Activated T-cell treated with anti-CD3 and anti-CD28 coated beads, Interleukin-2, amount 50 U/mL, for 1 hour (primary cell): ENCODE measurements around the gene PNO1.
"Not testable (repeated sequence)": the region's sequence is repeated elsewhere in the genome, so short reads cannot be mapped to it uniquely, and the experiment has no call there.

Source experiments
- DNase-seq: peaks from one replicate; pipeline ENCODE4 v3.0.0-alpha.2; 2020

Gene PNO1

DNA sequence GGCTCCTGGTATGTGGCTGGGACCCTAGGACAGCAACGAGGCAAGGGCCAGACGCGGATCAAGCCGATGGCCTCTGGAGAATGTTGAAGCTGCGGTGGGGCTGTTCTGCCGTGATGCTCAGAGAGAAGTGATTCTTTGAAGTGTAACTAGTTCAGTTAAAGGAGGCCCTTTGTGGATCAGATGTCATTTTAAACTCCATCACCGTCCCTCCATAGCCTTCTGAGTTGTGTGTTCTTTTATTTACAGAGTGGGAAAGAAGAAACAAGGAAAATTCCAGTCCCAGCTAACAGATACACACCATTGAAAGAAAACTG lies 403 bp downstream of the PNO1 start:
- DNase-seq = no peak

DNA sequence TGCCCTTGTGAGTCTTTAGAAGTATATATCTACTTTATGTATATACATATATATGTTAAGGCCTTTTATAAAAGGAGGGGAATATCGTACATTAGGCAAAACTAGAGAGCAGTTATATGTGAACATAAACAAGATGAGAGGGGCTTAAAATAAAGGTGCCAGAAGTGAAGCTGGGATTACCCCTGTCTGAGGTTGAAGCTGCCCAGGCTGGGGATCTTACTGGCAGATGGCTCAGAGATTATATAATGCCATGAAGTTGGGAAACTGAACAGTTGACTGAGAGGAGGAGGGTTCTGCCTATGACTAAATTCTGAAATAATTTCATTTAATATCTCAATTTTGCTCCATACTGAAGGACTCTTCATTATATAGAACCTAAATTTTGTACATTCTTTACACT lies 6.0 kb downstream of the PNO1 start:
- no peak for DNase-seq

DNA sequence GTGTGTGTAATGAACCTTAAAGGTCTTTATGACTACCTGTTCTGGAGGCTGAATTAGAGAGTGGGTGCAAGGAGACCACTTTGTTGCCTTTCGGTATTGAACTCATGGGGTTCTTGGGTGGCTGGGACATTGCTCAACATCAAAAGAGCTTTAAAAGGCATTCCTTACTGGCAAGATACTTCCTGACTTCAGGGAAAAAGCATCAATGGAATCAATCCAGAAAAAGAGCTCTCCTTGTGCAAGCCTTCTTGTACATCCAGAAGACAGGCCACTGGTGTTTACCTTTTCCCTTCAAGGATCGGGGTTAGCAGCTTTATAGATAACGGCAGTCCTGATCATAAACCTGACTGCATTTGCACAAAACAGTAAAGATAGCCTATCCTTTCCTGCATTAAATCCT lies 9.5 kb downstream of the PNO1 start:
- DNase-seq = no peak

DNA sequence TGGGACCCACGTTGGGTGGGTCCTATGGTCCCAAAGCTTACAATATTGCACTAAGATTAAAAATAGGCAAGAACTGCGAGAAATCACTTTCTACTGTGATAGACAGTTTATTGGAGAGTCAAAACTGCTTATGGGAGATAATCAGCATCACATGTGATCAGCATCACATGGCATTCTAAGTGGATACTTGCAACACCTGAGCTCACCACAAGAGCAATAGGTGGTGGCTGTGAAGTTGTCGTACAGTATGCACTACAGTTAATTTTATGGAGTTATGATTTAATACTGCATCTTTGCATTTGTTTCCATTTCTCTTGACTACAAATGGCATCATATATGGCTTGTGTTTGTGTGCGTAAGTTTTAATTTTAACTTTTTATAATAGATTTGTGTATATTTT lies 11.6 kb downstream of the PNO1 start:
- no peak for DNase-seq

DNA sequence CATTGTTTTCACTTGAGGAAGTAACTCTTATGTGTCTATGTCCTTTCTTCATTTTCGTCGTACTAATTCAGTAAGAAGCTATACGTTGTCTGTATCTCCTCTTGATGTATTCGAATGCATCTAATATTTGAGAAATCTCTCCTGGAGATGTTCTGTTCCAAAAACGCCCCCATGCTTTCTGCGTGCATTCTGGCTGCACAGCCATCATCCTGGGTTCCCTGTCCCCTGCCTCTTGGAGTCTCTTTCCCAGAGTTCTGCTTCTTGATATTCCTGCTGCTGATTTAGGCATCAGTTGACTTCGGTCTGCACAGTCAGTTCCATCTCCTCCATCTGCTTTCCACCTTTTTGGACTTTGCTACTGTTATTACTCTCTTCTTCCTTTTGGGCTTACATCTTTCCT lies 13.5 kb downstream of the PNO1 start:
- DNase-seq = no peak

DNA sequence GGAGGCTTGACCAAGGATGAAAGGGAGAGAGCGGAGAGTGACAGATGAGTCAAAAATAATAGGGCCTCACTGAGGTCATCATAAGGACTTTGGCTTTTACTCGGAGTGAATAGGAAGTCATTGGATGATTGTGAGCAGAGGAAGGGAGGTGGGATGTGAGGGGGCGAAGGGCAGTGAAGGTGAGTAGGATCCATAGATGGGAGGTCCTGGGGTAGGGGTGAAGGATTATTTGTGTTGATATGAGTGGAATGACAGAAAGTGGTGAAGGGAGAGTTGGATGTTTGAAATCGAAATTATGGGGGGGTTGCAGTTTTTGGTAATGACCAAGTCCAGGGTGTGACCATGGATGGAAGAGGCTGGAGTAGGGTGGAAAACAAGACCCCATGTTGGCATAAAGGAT lies 14.0 kb downstream of the PNO1 start:
- no peak for DNase-seq

DNA sequence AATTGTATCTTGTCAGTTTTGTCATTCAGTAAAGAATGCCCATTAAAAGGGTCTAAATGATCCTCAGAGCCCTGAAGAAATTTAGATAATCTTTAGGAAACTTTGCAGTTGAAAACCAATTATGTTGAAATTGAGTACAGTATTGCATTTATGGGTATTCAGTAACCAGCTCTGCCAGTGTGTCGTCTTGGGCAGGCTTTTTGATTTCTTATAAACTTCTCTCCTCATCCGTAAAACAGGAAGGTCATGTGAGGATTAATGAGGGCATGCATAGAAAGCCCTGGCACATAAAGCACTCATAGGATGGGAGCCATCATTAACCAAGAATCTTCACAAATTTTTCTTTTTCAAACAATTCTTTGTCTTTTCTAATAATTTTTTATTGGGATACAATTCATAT lies 14.8 kb downstream of the PNO1 start:
- no peak for DNase-seq

DNA sequence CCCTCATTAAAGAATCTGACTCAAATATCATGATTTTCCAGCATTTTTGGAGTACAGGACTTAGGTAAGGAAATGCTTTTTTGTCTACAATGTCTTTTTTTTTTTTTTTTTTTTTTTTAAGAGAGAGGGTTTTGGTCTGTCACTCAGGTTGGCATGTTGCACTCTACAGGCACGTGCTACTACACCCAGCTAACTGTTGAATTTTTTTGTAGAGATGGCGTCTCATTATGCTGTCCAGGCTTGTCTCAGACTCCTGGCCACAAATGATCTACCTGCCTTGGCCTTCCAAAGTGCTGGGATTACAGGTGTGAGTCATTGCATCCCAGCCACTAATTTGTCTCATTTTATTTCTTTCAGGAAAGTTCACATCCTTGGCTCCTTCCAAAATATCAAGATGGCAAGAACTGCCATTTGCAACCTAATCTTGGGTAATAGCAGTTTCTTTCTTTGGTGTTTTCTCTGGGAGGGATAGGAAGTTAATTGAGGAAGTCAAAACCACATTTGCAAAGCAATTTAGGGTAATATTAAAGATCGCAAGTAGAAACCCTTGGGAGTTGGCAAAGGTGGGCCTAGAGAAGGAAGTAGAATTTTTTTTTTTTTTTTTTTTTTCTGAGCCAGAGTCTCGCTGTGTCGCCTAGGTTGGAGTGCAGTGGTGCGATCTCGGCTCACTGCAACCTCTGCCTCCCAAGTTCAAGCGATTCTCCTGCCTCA lies 15.5 kb downstream of the PNO1 start:
- no peak for DNase-seq

DNA sequence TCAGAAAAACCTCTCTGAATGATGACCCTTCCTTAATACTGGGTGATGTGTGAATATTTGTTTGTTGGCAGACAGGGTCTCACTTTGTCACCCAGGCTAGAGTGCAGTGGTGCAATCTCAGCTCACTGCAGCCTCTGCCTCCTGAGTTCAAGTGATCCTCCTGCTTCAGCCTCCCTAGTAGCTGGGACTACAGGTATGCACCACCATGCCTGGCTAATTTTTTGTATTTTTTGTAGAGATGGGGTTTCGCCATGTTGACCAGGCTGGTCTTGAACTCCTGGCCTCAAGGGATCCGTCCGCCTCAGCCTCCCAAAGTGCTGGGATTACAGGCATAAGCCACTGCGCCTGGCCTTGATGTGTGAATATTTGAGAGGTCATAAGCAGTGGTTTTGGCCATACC lies 17.5 kb downstream of the PNO1 start:
- DNase-seq = not testable (repeated sequence)

DNA sequence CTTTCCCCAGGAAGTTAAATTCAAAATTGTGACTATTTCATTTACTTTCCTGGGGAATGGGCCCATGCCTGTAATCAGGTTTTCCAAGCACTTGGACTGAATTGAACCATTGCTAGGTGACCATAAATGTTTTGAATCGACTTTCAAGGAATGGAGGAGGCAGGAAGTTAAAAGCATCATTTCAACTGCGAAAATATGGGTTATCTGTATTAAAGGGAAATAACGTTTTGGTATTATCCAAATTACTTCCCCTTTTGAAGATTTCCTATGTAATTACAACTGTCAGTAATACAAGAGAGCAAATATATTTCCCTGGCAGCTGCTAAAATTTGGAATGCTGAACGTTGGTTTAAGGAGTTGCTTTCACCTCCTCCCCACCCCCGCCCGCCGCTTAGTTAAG lies 19.0 kb downstream of the PNO1 start:
- no peak for DNase-seq

DNA sequence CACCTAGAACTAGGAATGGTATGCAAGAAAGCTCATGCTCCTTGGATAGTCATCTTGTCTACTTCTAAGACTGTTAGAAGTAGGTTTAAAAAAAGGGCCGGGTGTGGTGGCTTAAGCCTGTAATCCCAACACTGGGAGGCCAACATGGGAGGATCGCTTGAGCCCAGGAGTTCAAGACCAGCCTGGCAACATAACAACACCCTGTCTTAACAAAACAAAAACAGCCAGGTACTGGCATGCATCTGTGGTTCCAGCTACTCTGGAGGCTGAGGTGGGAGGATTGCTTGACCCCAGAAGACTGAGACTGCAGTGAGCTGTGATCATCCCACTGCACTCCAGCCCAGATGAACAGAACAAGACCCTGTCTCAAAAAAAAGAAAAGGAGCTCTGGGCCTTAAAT lies 19.9 kb downstream of the PNO1 start:
- no peak for DNase-seq

DNA sequence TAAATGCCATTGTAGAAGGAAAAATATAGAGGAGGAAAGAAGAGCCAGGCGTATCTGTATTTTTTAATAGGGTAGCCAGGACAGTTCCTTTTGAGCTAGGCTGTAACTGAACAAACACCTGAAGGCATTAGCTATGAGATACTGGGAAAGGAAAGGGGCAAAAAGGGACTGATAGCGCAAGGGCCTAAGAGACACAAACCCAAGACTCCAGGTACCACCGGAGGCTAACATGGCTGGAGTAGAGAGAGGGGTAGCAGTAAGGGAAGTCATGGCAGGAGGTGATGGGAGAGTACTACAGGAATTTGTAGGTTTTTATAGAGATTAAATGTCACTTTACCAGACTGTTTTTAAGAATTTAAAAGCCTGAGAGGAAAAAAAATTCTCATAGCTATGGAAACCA lies 20.7 kb downstream of the PNO1 start:
- DNase-seq = no peak

DNA sequence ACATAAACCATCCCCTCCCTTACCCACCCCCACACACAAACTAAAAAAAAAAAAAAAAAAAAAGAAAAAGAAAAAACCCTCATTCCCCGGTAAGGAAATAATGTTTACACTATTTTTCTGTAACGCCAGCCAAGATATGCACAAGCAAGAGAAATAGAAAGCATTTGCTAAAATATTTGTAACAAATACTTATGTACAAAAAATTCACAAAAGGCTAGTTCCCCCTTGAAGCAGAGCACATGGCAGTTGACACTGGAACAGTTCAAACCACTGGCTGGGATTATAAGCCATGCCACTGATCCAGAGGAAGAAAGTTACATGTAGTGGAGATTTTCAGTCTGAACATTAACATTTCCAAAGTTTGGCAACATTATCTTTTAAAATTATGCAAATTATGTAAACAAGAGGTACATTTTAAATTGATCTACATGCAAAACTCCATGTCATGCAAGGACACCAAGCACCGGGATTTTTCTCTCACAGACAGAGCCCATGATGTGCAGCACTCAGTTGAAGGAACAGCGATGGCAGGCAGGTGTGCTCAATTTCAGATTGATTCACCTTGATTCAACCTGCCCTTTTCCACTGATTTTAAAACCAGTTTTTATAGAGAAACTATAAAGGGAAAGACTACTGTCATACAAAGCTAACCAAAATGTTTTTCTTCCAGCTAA lies 21.4 kb downstream of the PNO1 start:
- no peak for DNase-seq

DNA sequence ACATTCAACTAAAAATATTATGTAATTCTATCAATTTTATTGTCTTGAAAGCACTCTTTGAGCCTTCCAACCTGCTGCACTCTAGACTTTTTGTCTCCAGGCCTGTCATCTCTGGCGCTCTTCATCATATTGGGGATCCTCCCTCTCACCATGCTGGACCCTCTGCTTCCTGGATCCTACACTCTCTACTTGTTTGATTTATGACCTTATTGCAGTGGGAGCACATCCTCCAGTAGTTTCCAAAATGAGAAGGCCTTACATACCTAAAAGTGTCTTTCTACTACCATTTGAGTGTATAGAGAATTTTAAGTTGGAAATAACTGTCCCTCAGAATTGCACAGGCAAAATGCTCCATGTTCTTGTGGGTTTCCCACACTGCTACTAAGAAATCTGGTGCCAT lies 25.2 kb downstream of the PNO1 start:
- no peak for DNase-seq

DNA sequence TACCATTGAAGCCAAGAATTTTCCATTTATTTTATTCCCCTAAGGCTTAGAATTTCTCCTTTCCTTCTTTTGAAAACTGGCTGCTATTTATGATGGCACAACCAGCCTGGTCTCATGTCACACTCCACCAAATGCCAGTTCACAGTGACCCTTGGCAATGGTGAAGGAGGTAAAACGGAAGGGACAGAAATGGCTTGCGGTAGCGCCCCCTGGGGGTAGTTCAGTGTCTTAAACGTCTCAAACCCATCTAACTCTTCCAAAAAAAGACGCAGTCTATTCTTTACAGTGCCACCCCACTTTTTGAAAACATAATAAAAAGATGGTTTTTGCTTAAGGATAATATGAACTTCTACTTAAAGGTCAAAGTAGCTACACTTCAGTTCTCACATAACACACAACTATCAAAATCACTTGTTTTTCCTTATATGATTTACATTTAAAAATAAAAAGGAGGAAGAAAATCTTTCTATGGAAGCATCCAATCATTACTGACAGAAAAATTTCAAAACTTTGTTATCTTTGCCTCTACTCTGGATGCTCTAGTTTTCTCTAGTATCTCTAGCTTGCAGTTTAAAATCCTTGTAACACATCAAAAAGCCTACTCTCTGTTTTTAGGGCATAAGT lies 28.0 kb downstream of the PNO1 start:
- DNase-seq = peak; percentile 57

DNA sequence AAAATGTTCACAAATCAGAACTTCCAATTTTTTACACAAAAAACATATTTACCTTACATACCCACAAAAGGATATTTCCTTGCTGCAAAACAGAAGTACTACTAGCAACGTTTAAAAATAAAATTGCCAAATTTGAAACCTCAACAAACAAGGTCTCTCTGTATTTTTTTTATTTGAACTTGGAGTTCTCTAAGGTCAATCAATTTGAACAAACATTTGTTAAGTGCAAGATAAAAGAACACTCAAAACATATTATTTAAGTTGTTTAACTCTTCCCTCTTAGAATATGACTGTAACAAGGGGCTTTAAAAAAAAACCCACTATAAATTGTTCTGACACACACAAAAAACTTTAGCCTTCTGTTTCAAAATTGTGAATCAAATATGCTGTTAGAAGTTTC lies 29.6 kb downstream of the PNO1 start:
- DNase-seq = no peak

DNA sequence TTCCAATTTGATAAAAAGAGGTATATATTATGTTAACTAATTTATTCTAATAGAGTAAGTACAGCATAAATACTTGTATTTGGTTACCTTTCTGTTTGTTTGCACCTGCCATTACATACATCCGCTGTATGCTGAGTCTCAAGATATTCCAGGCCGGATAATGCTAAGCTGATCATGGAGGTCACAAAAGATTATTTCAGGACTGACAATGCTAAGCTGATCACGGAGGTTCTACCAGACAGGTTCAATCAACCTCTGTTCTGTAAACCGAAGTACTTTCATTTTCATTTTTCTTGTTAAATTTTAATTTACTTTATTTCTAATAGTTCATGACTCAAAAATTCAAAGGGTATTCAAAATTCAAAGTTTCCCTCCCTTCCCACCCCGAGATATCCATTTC lies 31.1 kb downstream of the PNO1 start:
- no peak for DNase-seq

DNA sequence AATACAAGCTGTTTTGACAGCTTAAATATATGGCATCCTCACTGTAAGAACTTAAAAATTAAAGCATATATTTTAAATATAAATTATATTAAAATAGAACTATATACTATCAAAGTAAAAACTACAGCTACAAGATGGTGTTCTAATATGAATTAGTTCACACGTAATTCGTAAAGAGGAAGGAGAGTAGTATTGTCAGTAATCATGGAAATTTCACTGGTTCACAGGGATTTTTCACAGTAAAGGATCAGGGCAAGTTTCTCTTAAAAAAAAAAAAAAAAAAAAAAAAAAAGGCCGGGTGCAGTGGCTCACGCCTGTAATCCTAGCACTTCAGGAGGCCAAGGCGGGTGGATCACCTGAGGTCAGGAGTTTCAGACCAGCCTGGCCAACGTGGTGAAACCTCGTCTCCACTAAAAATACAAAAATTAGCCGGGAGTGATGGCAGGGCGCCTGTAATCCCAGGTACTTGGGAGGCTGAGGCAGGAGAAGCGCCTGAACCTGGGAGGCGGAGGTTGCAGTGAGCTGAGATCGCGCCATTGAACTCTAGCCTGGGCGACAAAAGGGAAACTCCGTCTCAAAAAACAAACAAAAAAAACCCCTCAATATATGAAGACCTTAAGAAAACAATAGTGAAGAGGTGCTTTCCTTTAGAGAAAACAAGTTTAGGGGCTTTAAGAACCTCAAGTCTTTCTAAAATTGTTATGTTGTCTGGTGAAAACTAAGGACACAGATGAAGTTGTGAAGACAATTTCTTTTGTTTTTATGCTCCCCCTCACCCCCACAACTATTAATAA lies 32.5 kb downstream of the PNO1 start:
- DNase-seq = no peak

DNA sequence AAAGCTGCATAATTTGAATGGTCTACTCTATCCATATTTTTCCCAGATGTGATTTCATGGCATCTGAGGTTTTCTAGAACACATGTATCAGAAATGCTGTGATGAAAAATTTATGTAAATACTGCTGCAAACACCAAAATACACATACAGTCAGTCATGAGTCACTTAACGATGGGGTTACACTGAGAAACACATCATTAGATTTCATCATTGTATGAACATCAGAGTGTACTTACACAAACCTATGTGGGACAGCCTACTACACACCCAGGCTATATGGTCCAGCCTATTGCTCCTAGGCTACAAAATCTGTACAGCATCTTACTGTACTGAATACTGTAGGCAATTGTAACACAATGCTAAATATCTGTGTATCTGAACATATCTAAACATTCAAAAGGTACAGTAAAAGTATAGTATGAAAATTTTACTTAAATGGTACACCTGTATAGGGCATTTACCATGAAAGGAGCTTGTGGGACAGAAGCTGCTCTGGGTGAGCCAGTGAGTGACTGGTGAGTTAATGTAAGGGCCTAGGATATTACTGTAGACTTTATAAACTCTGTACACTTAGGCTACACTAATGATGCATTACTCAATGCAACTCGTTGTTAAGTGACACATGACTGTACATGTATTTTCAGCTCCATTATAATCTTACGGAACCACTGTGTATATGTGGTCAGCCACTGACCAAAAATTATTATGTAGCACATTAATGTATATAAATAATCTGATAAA lies 33.5 kb downstream of the PNO1 start:
- DNase-seq = no peak

DNA sequence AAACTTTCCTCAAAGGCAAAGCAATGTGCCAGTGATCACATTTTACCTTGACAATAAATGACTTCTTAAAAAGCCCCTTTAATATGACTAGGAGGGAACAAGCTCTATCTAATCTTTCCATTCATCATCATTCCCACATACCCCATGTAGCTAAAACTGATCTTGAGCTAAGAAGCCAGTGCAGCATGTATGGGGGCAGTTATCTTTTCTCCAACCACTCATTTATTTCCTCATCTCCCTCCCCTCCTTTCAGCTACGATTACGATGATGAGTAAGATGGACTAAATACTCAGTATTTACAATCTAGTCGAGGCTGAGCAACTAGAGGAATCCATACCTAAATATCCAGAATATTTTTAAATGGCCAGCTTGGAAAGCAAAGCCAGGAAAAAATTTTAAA lies 35.5 kb downstream of the PNO1 start:
- DNase-seq = no peak

DNA sequence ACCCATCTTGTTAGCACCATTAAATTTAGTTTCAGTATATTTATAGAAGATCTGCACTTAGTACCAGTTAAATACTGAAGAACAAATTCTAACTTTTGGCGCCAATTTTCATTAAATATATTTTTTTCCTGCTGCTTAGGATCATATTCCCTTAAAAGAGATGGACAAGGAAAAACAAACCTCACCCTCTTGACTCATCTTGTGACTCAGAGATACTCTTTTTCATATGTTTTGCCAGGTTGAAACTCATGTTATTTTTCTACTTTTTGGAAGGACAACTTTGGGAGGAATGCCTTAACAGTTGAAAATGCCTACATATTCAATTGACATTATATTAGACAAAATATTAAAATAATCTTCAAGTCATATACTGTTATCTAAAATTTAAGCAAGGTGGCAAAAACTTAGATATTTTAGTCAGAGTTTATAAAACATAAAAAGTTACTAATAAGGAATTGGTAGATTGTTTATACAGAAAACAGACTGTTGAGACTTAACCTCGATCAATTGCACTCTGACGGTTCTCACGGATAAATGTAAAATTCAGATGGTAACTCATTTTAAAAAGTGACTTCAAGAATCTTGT lies 36.2 kb downstream of the PNO1 start:
- DNase-seq = no peak

DNA sequence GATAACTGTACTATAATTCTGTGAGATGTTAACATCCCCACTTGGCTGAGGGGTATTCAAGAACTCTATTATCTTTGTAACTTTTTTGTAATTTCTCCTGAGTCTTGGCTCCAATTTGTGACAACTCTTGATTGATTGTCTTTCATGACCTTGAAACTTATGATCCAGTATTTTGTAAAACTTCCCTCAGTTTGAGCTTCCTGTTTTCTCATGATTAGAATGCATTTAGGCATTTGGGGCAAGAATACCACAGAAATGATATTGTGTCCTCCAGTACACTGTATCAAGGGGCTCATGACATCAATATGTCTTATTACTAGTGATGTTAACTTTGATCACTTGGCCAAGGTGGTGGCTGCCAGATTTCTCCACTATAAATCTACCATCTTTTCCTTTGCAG lies 37.4 kb downstream of the PNO1 start:
- DNase-seq = no peak
